Tibial nerve (tissue), 4 donors: ENCODE results near the gene HOXA4. TPM values are rescaled to one million over a fixed set of nuclear protein-coding genes. Genes with fewer than 3 reads are reported as not detected.

Source experiments
- DNase-seq, 2 donors: peaks; one replicate each; pipeline ENCODE4 v3.0.0-alpha.2; 2019; ENCODE audit warnings: low spot score in 2 of 2
- H3K27ac ChIP-seq, 4 donors: fragments of 200-600 bp; sonication (generic) in 3 of 4; one replicate each; pipeline ENCODE4 v1.5.1; 2017 to 2019; ENCODE audit warnings: mild to moderate bottlenecking in 1 of 4
- H3K27me3 ChIP-seq, 2 donors: fragments of 200-600 bp; sonication (generic) in 1 of 2; one replicate each; pipeline versions ENCODE4 v1.5.1 to v1.6.0; 2017 to 2019
- H3K36me3 ChIP-seq, 3 donors: fragments of 200-600 bp; sonication (generic); one replicate each; pipeline ENCODE4 v1.5.1; 2018 to 2019
- H3K4me1 ChIP-seq, 4 donors: fragments of 200-600 bp; sonication (generic) in 3 of 4; one replicate each; pipeline ENCODE4 v1.5.1; 2017 to 2019
- H3K4me3 ChIP-seq, 4 donors: fragments of 200-600 bp; sonication (generic) in 3 of 4; one replicate each; pipeline ENCODE4 v1.5.1; 2017 to 2019; ENCODE audit warnings: mild to moderate bottlenecking in 1 of 4, moderate library complexity in 1 of 4
- H3K9me3 ChIP-seq, 4 donors: fragments of 200-600 bp; sonication (generic) in 3 of 4; one replicate each; pipeline ENCODE4 v1.5.1; 2017 to 2019
- CTCF ChIP-seq, 5 experiments: fragments of 200-600 bp in 3 of 5; fragments of 450-650 bp in 2 of 5; sonication (generic) in 3 of 5; IDR thresholded peaks; one replicate each; pipeline ENCODE4 v1.5.1; 2016 to 2019; ENCODE audit warnings: antibody characterized with exemption in 5 of 5, mild to moderate bottlenecking in 3 of 5, moderate library complexity in 2 of 5
- EP300 ChIP-seq, 2 donors: sonication (generic); formaldehyde crosslinking; IDR thresholded peaks; one replicate each; pipeline ENCODE4 v1.6.1; 2017; ENCODE audit warnings: antibody characterized with exemption in 2 of 2, mild to moderate bottlenecking in 1 of 2
- POLR2A ChIP-seq, 2 donors: fragments of 450-650 bp; IDR thresholded peaks; one replicate each; pipeline ENCODE4 v1.6.1; 2017; ENCODE audit warnings: antibody characterized with exemption in 2 of 2, mild to moderate bottlenecking in 2 of 2, moderate library complexity in 2 of 2
- WGBS, 2 donors: methylation state at CpG; one replicate each; pipeline ENCODE4 v1.1.5; 2018; 5-methylcytosine and 5-hydroxymethylcytosine counted together
- total RNA-seq, 4 donors: library from RNA; depleted of rRNA; stranded (reverse); fragments of >200 nt; gene quantifications; one replicate each; pipeline ENCODE4 v1.1.0, GENCODE V29; 2016

HOXA4 gene
- total RNA-seq, 4 donors from 2014 or later: 4.4 to 6.3 (median 4.7) TPM

- DNase-seq: no peak
Observed at GRCh38 chr7:27142580-27143022, 12.0 kb upstream of the HOXA4 start.

GRCh38 chr7:27141923-27142579 lies 11.5 kb upstream of the HOXA4 start:
- no peak for DNase-seq

More at GRCh38 chr7:27142580-27143022, 12.0 kb upstream of the HOXA4 start:
- WGBS, 2 donors: 26 to 43% methylated on average over 29 of the region's 29 CpGs
- H3K9me3 ChIP-seq: no peaks in the 10 kb centered on the region
- H3K36me3 ChIP-seq: peaks cover 0 to 33% (median 0%) of the 10 kb centered on the region in 3 donors
- H3K27ac ChIP-seq: peak overlapping the region; percentile 25 to 83 (median 76)
- H3K4me3 ChIP-seq: peak overlapping the region; percentile 28 to 54 (median 44)
- H3K27me3 ChIP-seq: peaks cover 0 to 89% of the 10 kb centered on the region in 2 donors
- TF ChIP-seq EP300 (IDR thresholded peaks at IDR 0.05): no peak
- no peak for TF ChIP-seq CTCF (IDR thresholded peaks at IDR 0.05)
- TF ChIP-seq POLR2A (IDR thresholded peaks at IDR 0.05): no peak
- H3K4me1 ChIP-seq: peaks cover 0 to 58% (median 2%) of the 10 kb centered on the region in 4 donors

GRCh38 chr7:27141137-27141922 lies 10.8 kb upstream of the HOXA4 start:
- peaks cover 0 to 60% (median 8%) of the 10 kb centered on the region in 4 donors for H3K4me1 ChIP-seq
- H3K27me3 ChIP-seq: peaks cover 0 to 85% of the 10 kb centered on the region in 2 donors
- no peak for DNase-seq
- no peak for TF ChIP-seq EP300 (IDR thresholded peaks at IDR 0.05)
- no peak for TF ChIP-seq POLR2A (IDR thresholded peaks at IDR 0.05)
- TF ChIP-seq CTCF (IDR thresholded peaks at IDR 0.05): no peak
- 85 to 91% methylated on average over 18 of the region's 18 CpGs for WGBS, 2 donors
- H3K36me3 ChIP-seq: peaks cover 0 to 33% (median 0%) of the 10 kb centered on the region in 3 donors
- no peaks in the 10 kb centered on the region for H3K9me3 ChIP-seq
- peak overlapping the region in 2 of 4 donors; percentile 28 to 54 for H3K4me3 ChIP-seq
- peak overlapping the region in 3 of 4 donors; percentile 25 to 77 (median 76) for H3K27ac ChIP-seq

More at GRCh38 chr7:27141923-27142579, 11.5 kb upstream of the HOXA4 start:
- peaks cover 0 to 33% (median 0%) of the 10 kb centered on the region in 3 donors for H3K36me3 ChIP-seq
- peak overlapping the region; percentile 25 to 83 (median 76) for H3K27ac ChIP-seq
- peak overlapping the region; percentile 28 to 54 (median 44) for H3K4me3 ChIP-seq
- TF ChIP-seq EP300 (IDR thresholded peaks at IDR 0.05): no peak
- TF ChIP-seq CTCF (IDR thresholded peaks at IDR 0.05): no peak
- no peak for TF ChIP-seq POLR2A (IDR thresholded peaks at IDR 0.05)
- peaks cover 0 to 58% (median 4%) of the 10 kb centered on the region in 4 donors for H3K4me1 ChIP-seq
- no peaks in the 10 kb centered on the region for H3K9me3 ChIP-seq
- WGBS, 2 donors: 43 to 70% methylated on average over 30 of the region's 30 CpGs
- peaks cover 0 to 85% of the 10 kb centered on the region in 2 donors for H3K27me3 ChIP-seq

- WGBS, 2 donors: 77 to 89% methylated on average over 15 of the region's 15 CpGs
- Histone ChIP-seq H3K27me3 (peaks cover 0 to 85% of the 10 kb centered on the region in 2 donors), H3K27ac (peak overlapping the region in 3 of 4 donors; percentile 74 to 77 (median 76)), H3K4me1 (peaks cover 0 to 68% (median 15%) of the 10 kb centered on the region in 4 donors), H3K9me3 (no peaks in the 10 kb centered on the region), H3K4me3 (peak overlapping the region in 1 of 4 donors; percentile 28), H3K36me3 (peaks cover 0 to 30% (median 0%) of the 10 kb centered on the region in 3 donors)
- TF ChIP-seq CTCF (IDR thresholded peaks at IDR 0.05) (no peak), POLR2A (IDR thresholded peaks at IDR 0.05) (no peak), EP300 (IDR thresholded peaks at IDR 0.05) (no peak)
- no peak for DNase-seq
Observed at GRCh38 chr7:27140126-27140857, 9.7 kb upstream of the HOXA4 start.
